Measurements from ENCODE around the gene PRSS27. TPM values are rescaled to one million over a fixed set of nuclear protein-coding genes. Genes with fewer than 3 reads are reported as not detected.

Gene PRSS27
- total RNA-seq, 1 experiment from 2014 or later: 14.8 TPM

- TF ChIP-seq CTCF (conservative IDR thresholded peaks at IDR 0.05) (no peak), EZH2 (IDR thresholded peaks at IDR 0.05; ENCODE audit: low read depth) (no peak)
- H4K20me1 ChIP-seq (ENCODE audit: insufficient read depth): peaks cover 83% of the 10 kb centered on the region
These were observed 48.5 kb upstream of the PRSS27 start for GRCh38 chr16:2768403-2769089.

GRCh38 chr16:2767891-2768290, 47.9 kb upstream of the PRSS27 start:
- H3K9me2 ChIP-seq (ENCODE audit: insufficient read depth): no peaks in the 10 kb centered on the region
- ChIA-PET CTCF (no interaction called here), POLR2A (ENCODE audit: unreplicated experiment) (interaction anchor here (0.7 kb wide), 1 partner anchor 92 kb away, joined by 4 read pairs; no protein-coding TSS in a partner anchor)
- H3K4me3 ChIP-seq: no peak overlapping the region
- H3K27me3 ChIP-seq (ENCODE audit: insufficient read depth, low read depth): no peaks in the 10 kb centered on the region
- no peaks in the 10 kb centered on the region; the same call in 1 of the 2 replicates for H3K4me1 ChIP-seq (replicated peaks; ENCODE audit: insufficient read depth)
- BruUV-seq (replicated peaks): no TSS peak
- DNase-seq: no peak
- peaks cover 48% of the 10 kb centered on the region for H3K36me3 ChIP-seq (ENCODE audit: low read depth)
- no peak overlapping the region for H3K27ac ChIP-seq
- no peak for TF ChIP-seq EZH2 (IDR thresholded peaks at IDR 0.05; ENCODE audit: low read depth)
- TF ChIP-seq CTCF (conservative IDR thresholded peaks at IDR 0.05): no peak
- no peaks in the 10 kb centered on the region for H3K9me3 ChIP-seq (ENCODE audit: insufficient read depth, low read depth)
- H3K79me2 ChIP-seq (ENCODE audit: low read depth): peaks cover 51% of the 10 kb centered on the region
- H2AFZ ChIP-seq: no peak overlapping the region
- H3F3A ChIP-seq (ENCODE audit: insufficient read depth, low read depth): peaks cover 87% of the 10 kb centered on the region
- peaks cover 81% of the 10 kb centered on the region for H4K20me1 ChIP-seq (ENCODE audit: insufficient read depth)
- no peak overlapping the region for H3K4me2 ChIP-seq
- intact Hi-C loops (cut with micrococcal nuclease; ENCODE audit: unreplicated experiment): no loop called here

More at GRCh38 chr16:2768403-2769089, 48.5 kb upstream of the PRSS27 start:
- H3K9me3 ChIP-seq (ENCODE audit: insufficient read depth, low read depth): no peaks in the 10 kb centered on the region
- no peak overlapping the region for H3K27ac ChIP-seq
- BruUV-seq (replicated peaks): no TSS peak
- no peak for DNase-seq
- no peak overlapping the region for H3K4me2 ChIP-seq
- ChIA-PET CTCF (no interaction called here), POLR2A (ENCODE audit: unreplicated experiment) (interaction anchor here (0.6 kb wide), 1 partner anchor 95 kb away, joined by 3 read pairs; no protein-coding TSS in a partner anchor)
- no peak overlapping the region for H2AFZ ChIP-seq
- peaks cover 43% of the 10 kb centered on the region for H3K36me3 ChIP-seq (ENCODE audit: low read depth)
- intact Hi-C loops (cut with micrococcal nuclease; ENCODE audit: unreplicated experiment): no loop called here
- H3K79me2 ChIP-seq (ENCODE audit: low read depth): peaks cover 47% of the 10 kb centered on the region
- H3K4me1 ChIP-seq (replicated peaks; ENCODE audit: insufficient read depth): no peaks in the 10 kb centered on the region; the same call in 1 of the 2 replicates
- H3K9me2 ChIP-seq (ENCODE audit: insufficient read depth): no peaks in the 10 kb centered on the region
- peaks cover 87% of the 10 kb centered on the region for H3F3A ChIP-seq (ENCODE audit: insufficient read depth, low read depth)
- H3K4me3 ChIP-seq: no peak overlapping the region
- no peaks in the 10 kb centered on the region for H3K27me3 ChIP-seq (ENCODE audit: insufficient read depth, low read depth)

- Histone ChIP-seq H4K20me1 (ENCODE audit: insufficient read depth) (peaks cover 80% of the 10 kb centered on the region), H3K79me2 (ENCODE audit: low read depth) (peaks cover 57% of the 10 kb centered on the region), H3K36me3 (ENCODE audit: low read depth) (peaks cover 54% of the 10 kb centered on the region), H3K9me2 (ENCODE audit: insufficient read depth) (no peaks in the 10 kb centered on the region), H3K27ac (no peak overlapping the region), H3K4me3 (no peak overlapping the region), H3K4me1 (replicated peaks; ENCODE audit: insufficient read depth) (no peaks in the 10 kb centered on the region), H3K9me3 (ENCODE audit: insufficient read depth, low read depth) (no peaks in the 10 kb centered on the region), H2AFZ (no peak overlapping the region), H3K27me3 (ENCODE audit: insufficient read depth, low read depth) (no peaks in the 10 kb centered on the region), H3F3A (ENCODE audit: insufficient read depth, low read depth) (peaks cover 87% of the 10 kb centered on the region), H3K4me2 (no peak overlapping the region)
- no peak for DNase-seq
- intact Hi-C loops (cut with micrococcal nuclease; ENCODE audit: unreplicated experiment): no loop called here
- no TSS peak for BruUV-seq (replicated peaks)
- ChIA-PET CTCF (no interaction called here), POLR2A (ENCODE audit: unreplicated experiment) (interaction anchor here (0.7 kb wide), 1 partner anchor 91 kb away, joined by 4 read pairs; no protein-coding TSS in a partner anchor)
- no peak for TF ChIP-seq EZH2 (IDR thresholded peaks at IDR 0.05; ENCODE audit: low read depth)
- no peak for TF ChIP-seq CTCF (conservative IDR thresholded peaks at IDR 0.05)
These were observed 47.2 kb upstream of the PRSS27 start for GRCh38 chr16:2767140-2767731.

All from PC-9 (cell line).